HepG2 (cell line): ENCODE measurements around the gene COG5. TPM values are rescaled to one million over a fixed set of nuclear protein-coding genes. Genes with fewer than 3 reads are reported as not detected.

Experiments
- ATAC-seq: fragments of 200-7000 bp; cut with Tn5 transposase; 3 replicates; pipeline ENCODE4 v1.9.1; 2020; ENCODE audit warnings: mild to moderate bottlenecking, moderate library complexity
- BruUV-seq: library from RNA; stranded (reverse); fragments of 400-500 nt; replicated peaks from 2 replicates; lab custom pipeline; 2021; lab: Mats Ljungman, UMichigan
- CTCF ChIA-PET: fragments of 300-600 bp; formaldehyde crosslinking; extraction: SDS; loops from one replicate; lab custom pipeline; 2021; ENCODE audit warnings: low total read pairs, inconsistent platforms, low intra/inter-chr PET ratio; lab: Yijun Ruan, JAX
- POLR2A ChIA-PET: fragments of 350-600 bp; sonication (Branson Sonifier 250); formaldehyde crosslinking; loops from one replicate; lab custom pipeline; 2020; ENCODE audit warnings: antibody characterized with exemption, inconsistent platforms; lab: Yijun Ruan, JAX
- DNase-seq: peaks from one replicate; pipeline ENCODE4 v3.0.0-alpha.2; 2015; ENCODE audit warnings: low spot score
- FAIRE-seq: peaks from 3 replicates; lab custom pipeline; 2011; peaks lifted over from hg19 to GRCh38; lab: Jason Lieb, UNC
- H2AFZ ChIP-seq: one replicate; pipeline ENCODE4 v1.6.1; 2011; ENCODE audit warnings: low read length, inconsistent platforms
- H3K27ac ChIP-seq: fragments of 300-600 bp; 3 replicates; pipeline ENCODE4 v1.8.0; 2011; ENCODE audit warnings: mixed run types, mild to moderate bottlenecking, mixed read lengths, low read length, inconsistent platforms; ENCODE audit not compliant: insufficient read depth; ENCODE audit errors: extremely low read length
- H3K27me3 ChIP-seq, 2 experiments: fragments of 200-600 bp in 1 of 2; 2 replicates in 1 of 2; 3 replicates in 1 of 2; pipeline versions ENCODE4 v1.6.0 to v1.8.0; 2011; ENCODE audit warnings: low read length in 2 of 2, mild to moderate bottlenecking in 2 of 2, moderate library complexity in 2 of 2, inconsistent platforms in 1 of 2; ENCODE audit not compliant: insufficient read depth in 2 of 2, control insufficient read depth in 1 of 2
- H3K36me3 ChIP-seq, 2 experiments: fragments of 200-600 bp in 1 of 2; replicated peaks in 1 of 2; 2 replicates in 1 of 2; 3 replicates in 1 of 2; pipeline versions ENCODE4 v1.5.1 to v1.8.0; 2011; ENCODE audit warnings: low read length in 2 of 2, inconsistent platforms in 1 of 2; ENCODE audit not compliant: insufficient read depth in 2 of 2, control insufficient read depth in 1 of 2
- H3K4me1 ChIP-seq: 2 replicates; pipeline ENCODE4 v1.5.1; 2012; ENCODE audit warnings: low read length, inconsistent platforms; ENCODE audit not compliant: insufficient read depth
- H3K4me2 ChIP-seq: 2 replicates; pipeline ENCODE4 v1.6.0; 2011; ENCODE audit warnings: low read depth, low read length, inconsistent platforms
- H3K4me3 ChIP-seq, 3 experiments: fragments of 200-600 bp in 1 of 3; sonication (generic), shearing (Covaris generic) in 1 of 3; replicated peaks in 1 of 3; 2 replicates each; pipeline ENCODE4 v1.5.1; 2011 to 2016; ENCODE audit warnings: low read length in 3 of 3, inconsistent platforms in 2 of 3, low read depth in 2 of 3, mild to moderate bottlenecking in 2 of 3, control low read depth in 1 of 3, mixed read lengths in 1 of 3; ENCODE audit not compliant: insufficient read depth in 1 of 3
- H3K79me2 ChIP-seq: one replicate; pipeline ENCODE4 v1.6.1; 2011; ENCODE audit warnings: low read length, inconsistent platforms; ENCODE audit not compliant: insufficient read depth
- H3K9ac ChIP-seq: 2 replicates; pipeline ENCODE4 v1.6.0; 2011; ENCODE audit warnings: mild to moderate bottlenecking, low read depth, low read length, inconsistent platforms; ENCODE audit not compliant: insufficient read depth
- H3K9me3 ChIP-seq: 2 replicates; pipeline ENCODE4 v1.5.1; 2012; ENCODE audit warnings: mild to moderate bottlenecking, low read length
- H4K20me1 ChIP-seq: 2 replicates; pipeline ENCODE4 v1.6.0; 2011; ENCODE audit warnings: inconsistent platforms, mild to moderate bottlenecking, low read length, moderate library complexity; ENCODE audit not compliant: insufficient read depth
- ATAD3A ChIP-seq: sonication (generic); formaldehyde crosslinking; IDR thresholded peaks from 2 replicates; pipeline ENCODE4 v1.4.0; 2020; ENCODE audit warnings: missing genetic modification reagents
- CENPX ChIP-seq: sonication (generic); formaldehyde crosslinking; IDR thresholded peaks from 2 replicates; pipeline ENCODE4 v1.9.0; 2021; ENCODE audit warnings: mild to moderate bottlenecking, missing genetic modification reagents, moderate library complexity
- E2F1 ChIP-seq: sonication (generic); formaldehyde crosslinking; IDR thresholded peaks from 2 replicates; pipeline ENCODE4 v1.5.0; 2020; ENCODE audit warnings: missing genetic modification reagents
- IRF9 ChIP-seq: sonication (generic); formaldehyde crosslinking; IDR thresholded peaks from 2 replicates; pipeline ENCODE4 v1.8.0; 2022; ENCODE audit warnings: missing genetic modification reagents, mild to moderate bottlenecking, borderline replicate concordance
- PHF8 ChIP-seq: sonication (generic); formaldehyde crosslinking; IDR thresholded peaks from 2 replicates; pipeline ENCODE4 v1.5.0; 2020; ENCODE audit warnings: missing genetic modification reagents
- PRDM10 ChIP-seq: sonication (generic); formaldehyde crosslinking; IDR thresholded peaks from 2 replicates; pipeline ENCODE4 v1.4.0; 2020; ENCODE audit warnings: low read depth, missing genetic modification reagents
- RXRA ChIP-seq: sonication (generic); formaldehyde crosslinking; IDR thresholded peaks from 2 replicates; pipeline ENCODE4 v1.5.1; 2020; ENCODE audit warnings: missing genetic modification reagents
- TCF7L2 ChIP-seq: IDR thresholded peaks from 2 replicates; pipeline ENCODE4 v1.6.1; 2011; ENCODE audit warnings: mild to moderate bottlenecking, low read depth, low read length, moderate library complexity
- ZBTB44 ChIP-seq: sonication (generic); formaldehyde crosslinking; IDR thresholded peaks from 2 replicates; pipeline ENCODE4 v1.4.0; 2020; ENCODE audit warnings: missing genetic modification reagents
- ZNF503 ChIP-seq: sonication (generic); formaldehyde crosslinking; IDR thresholded peaks from 2 replicates; pipeline ENCODE4 v1.4.0; 2020; ENCODE audit warnings: missing genetic modification reagents
- ZNF556 ChIP-seq: sonication (generic); formaldehyde crosslinking; IDR thresholded peaks from 2 replicates; pipeline ENCODE4 v1.4.0; 2020; ENCODE audit warnings: mild to moderate bottlenecking, missing genetic modification reagents, borderline replicate concordance
- WGBS: methylation state at CpG from one replicate; pipeline ENCODE4 v1.1.6; 2017; ENCODE audit warnings: low lambda C conversion rate; 5-methylcytosine and 5-hydroxymethylcytosine counted together
- in situ Hi-C: cut with HindIII; loops from 2 replicates; pipeline ENCODE4 v1.10.0; 2017; ENCODE audit warnings: low pct_unique_long_range_greater_than_20kb; ENCODE audit not compliant: extremely low pct_ligation_motif_present
- intact Hi-C: fragments of 100-400 bp; cut with micrococcal nuclease; formaldehyde crosslinking; loops from one replicate; pipeline ENCODE4 v1.10.0; 2022; ENCODE audit not compliant: unreplicated experiment
- polyA plus RNA-seq, 8 experiments: library from polyadenylated mRNA; depleted of rRNA in 3 of 8; stranded (reverse) in 7 of 8; unstranded in 1 of 8; fragments of >200 nt; fragmentation: Illumina TruSeq in 4 of 8; extraction: Trizol in 4 of 8; gene quantifications; 2 replicates each; pipeline versions ENCODE4 v1.2.1 to v1.2.3, GENCODE V29; 2011 to 2016; ENCODE audit warnings: low read depth in 4 of 8, missing spikeins in 1 of 8, mixed read lengths in 1 of 8; ENCODE audit not compliant: insufficient read depth in 1 of 8
- total RNA-seq, 5 experiments: library from RNA; depleted of rRNA; stranded (reverse); fragments of >200 nt; fragmentation: Illumina TruSeq; extraction: Trizol; gene quantifications; 2 replicates each; pipeline ENCODE4 v1.2.3, GENCODE V29; 2016; ENCODE audit warnings: low read depth in 1 of 5

COG5 gene
- total and polyA plus RNA-seq, 2 of the 13 experiments (the other 11 are each of a cell fraction or from before 2014, with no cell fraction given), result 20.4 to 31.3 TPM

- DNase-seq (no peak), ATAC-seq (no peak), FAIRE-seq (no peak)
- Histone ChIP-seq H3K79me2 (no peaks in the 10 kb centered on the region), H3K36me3 (no peaks in the 10 kb centered on the region), H2AFZ (no peak overlapping the region), H3K4me3 (no peak overlapping the region), H3K27me3 (no peaks in the 10 kb centered on the region), H4K20me1 (no peaks in the 10 kb centered on the region), H3K9ac (no peak overlapping the region), H3K4me1 (no peaks in the 10 kb centered on the region), H3K27ac (no peak overlapping the region), H3K4me2 (no peak overlapping the region), H3K9me3 (no peaks in the 10 kb centered on the region)
- 100% methylated on average over 1 of the region's 1 CpG for WGBS
- intact Hi-C loops, result no loop called here
- TF ChIP-seq TCF7L2 (no peak), CENPX (CRISPR knock-in tag) (no peak), RXRA (CRISPR knock-in tag) (no peak), E2F1 (CRISPR knock-in tag) (no peak), ZNF503 (CRISPR knock-in tag) (no peak), ATAD3A (CRISPR knock-in tag) (no peak), ZBTB44 (CRISPR knock-in tag) (no peak), PRDM10 (no peak), ZNF556 (CRISPR knock-in tag) (no peak), PHF8 (CRISPR knock-in tag) (no peak), IRF9 (CRISPR knock-in tag) (no peak)
- CTCF ChIA-PET, result no interaction called here
- BruUV-seq, result no TSS peak
- POLR2A ChIA-PET, result no interaction called here
- in situ Hi-C loops, result no loop called here
Observed at GRCh38 chr7:107370816-107371215, 192.9 kb downstream of the COG5 start.
